ENCODE results near the gene SH3GL2. TPM values are rescaled to one million over a fixed set of nuclear protein-coding genes. Genes with fewer than 3 reads are reported as not detected.

SH3GL2 gene
- total RNA-seq, 1 donor from 2014 or later: not detected

DNA sequence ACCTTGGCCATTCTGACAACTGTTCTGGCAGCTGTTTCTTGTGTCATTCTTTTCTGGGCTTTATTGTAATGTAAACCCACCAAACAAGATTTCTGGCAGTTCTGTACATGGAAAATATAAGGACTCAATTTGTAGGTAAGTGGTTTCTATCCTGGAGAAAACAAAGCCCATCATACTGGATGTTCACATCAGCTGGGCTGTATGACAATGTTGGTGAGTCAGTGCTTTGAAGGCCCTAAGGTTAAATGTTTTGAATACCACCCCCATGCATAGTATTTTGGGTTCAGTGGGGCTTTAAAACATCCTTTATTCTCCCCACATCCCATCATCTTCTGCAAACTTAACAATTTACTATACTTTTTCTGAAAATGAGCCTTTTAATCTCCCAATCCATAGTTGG lies 52.5 kb downstream of the SH3GL2 start:
- no peaks in the 10 kb centered on the region for H3K4me1 Mint-ChIP-seq
- no peaks in the 10 kb centered on the region for H3K9me3 Mint-ChIP-seq
- ATAC-seq (ENCODE audit: low read depth) (no peak), DNase-seq (no peak)
- intact Hi-C loops (cut with micrococcal nuclease): no loop called here
- H3K27ac Mint-ChIP-seq: no peak overlapping the region
- H3K4me3 Mint-ChIP-seq: no peak overlapping the region
- H3K27me3 Mint-ChIP-seq: no peaks in the 10 kb centered on the region
- CTCF ChIA-PET: no interaction called here
- no peaks in the 10 kb centered on the region for H3K36me3 Mint-ChIP-seq (ENCODE audit: low read depth)
- TF ChIP-seq, protein P1, sequence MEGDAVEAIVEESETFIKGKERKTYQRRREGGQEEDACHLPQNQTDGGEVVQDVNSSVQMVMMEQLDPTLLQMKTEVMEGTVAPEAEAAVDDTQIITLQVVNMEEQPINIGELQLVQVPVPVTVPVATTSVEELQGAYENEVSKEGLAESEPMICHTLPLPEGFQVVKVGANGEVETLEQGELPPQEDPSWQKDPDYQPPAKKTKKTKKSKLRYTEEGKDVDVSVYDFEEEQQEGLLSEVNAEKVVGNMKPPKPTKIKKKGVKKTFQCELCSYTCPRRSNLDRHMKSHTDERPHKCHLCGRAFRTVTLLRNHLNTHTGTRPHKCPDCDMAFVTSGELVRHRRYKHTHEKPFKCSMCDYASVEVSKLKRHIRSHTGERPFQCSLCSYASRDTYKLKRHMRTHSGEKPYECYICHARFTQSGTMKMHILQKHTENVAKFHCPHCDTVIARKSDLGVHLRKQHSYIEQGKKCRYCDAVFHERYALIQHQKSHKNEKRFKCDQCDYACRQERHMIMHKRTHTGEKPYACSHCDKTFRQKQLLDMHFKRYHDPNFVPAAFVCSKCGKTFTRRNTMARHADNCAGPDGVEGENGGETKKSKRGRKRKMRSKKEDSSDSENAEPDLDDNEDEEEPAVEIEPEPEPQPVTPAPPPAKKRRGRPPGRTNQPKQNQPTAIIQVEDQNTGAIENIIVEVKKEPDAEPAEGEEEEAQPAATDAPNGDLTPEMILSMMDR (IDR thresholded peaks at IDR 0.05): no peak
- POLR2A ChIA-PET: no interaction called here

DNA sequence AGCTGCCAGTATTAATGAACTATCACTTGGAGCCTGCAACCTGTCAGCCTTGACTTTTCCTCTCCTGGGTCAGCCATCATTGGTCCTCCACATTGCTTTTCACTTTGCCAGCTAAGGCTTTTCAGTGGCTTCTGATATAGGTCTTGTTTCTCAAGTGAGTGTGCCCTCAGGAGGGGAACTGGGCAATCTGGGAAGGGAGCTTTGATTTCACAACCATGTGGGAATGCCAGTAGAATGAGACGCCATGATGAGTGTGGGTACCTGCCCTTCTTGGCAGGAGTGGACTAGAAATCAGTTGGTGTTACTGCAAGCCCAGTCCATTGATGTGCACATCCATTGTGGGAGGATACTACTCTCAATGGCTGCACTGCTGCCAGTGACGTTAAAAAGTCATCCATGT lies 54.1 kb downstream of the SH3GL2 start:
- no peaks in the 10 kb centered on the region for H3K4me1 Mint-ChIP-seq
- no peaks in the 10 kb centered on the region for H3K36me3 Mint-ChIP-seq (ENCODE audit: low read depth)
- ChIA-PET CTCF (no interaction called here), POLR2A (interaction anchor here (0.5 kb wide), 1 partner anchor 62 kb away, joined by 4 read pairs; no protein-coding TSS in a partner anchor)
- intact Hi-C loops (cut with micrococcal nuclease): no loop called here
- TF ChIP-seq, protein P1 (IDR thresholded peaks at IDR 0.05): no peak
- DNase-seq: no peak
- no peak for ATAC-seq (ENCODE audit: low read depth)
- H3K27ac Mint-ChIP-seq: no peak overlapping the region
- no peaks in the 10 kb centered on the region for H3K27me3 Mint-ChIP-seq
- no peaks in the 10 kb centered on the region for H3K9me3 Mint-ChIP-seq
- no peak overlapping the region for H3K4me3 Mint-ChIP-seq

DNA sequence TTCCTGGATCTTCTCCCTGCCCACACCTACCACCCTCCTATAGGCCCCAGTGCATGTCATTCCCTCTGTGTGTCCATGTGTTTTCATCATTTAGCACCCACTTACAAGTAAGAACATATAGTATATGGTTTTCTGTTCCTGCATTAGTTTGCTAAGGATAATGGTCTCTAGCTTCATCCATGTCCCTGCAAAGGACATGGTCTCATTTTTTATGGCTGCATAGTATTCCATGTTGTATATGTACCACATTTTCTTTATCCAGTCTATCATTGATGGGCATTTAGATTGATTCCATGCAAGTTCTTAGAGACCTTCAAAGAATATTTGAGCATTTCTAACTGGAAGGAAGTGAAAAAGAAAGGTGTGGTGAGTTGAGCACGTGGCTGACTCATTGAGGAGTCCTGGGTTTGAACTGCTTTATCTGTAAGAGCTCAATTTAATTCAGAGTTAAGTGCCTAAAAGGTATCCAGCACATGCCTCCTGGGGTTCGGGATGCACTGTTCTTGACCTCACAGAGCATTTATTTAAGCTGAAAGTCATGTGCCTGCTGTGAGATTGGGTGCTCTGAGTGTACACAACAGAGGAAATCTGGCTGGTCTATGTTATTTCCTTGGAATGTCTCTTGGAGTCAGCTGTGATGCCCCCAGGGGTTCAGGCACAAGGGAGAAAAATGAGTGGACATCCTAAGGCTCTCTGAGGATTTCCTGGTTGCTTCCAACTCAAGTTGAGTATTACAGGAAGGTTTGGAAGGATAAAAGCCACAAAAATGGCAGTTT lies 56.4 kb downstream of the SH3GL2 start:
- no peak for DNase-seq
- no peak for ATAC-seq (ENCODE audit: low read depth)
- TF ChIP-seq, protein P1 (IDR thresholded peaks at IDR 0.05): no peak
- Mint-ChIP-seq H3K4me1 (no peaks in the 10 kb centered on the region), H3K4me3 (no peak overlapping the region), H3K36me3 (ENCODE audit: low read depth) (no peaks in the 10 kb centered on the region), H3K27me3 (no peaks in the 10 kb centered on the region), H3K27ac (no peak overlapping the region), H3K9me3 (no peaks in the 10 kb centered on the region)
- ChIA-PET CTCF (no interaction called here), POLR2A (no interaction called here)
- intact Hi-C loops (cut with micrococcal nuclease): no loop called here

DNA sequence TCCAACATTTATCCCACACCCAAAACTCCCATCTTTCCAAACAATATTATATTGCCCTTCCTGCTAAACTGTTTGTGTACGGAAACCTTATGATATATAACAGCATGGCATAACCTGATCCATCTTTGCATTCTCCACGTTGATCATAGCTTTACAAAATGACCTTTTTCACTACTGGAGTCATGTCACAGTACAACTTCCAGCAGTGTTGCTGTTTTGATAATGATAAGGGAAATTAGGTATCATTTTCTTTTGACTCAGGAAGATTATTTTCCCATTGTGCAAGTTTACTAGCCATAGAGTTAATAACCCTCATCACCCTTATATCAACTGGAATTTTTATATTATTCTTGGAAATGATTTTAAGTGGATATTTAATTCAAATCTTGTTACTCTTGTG lies 57.5 kb downstream of the SH3GL2 start:
- CTCF ChIA-PET: no interaction called here
- TF ChIP-seq, protein P1 (IDR thresholded peaks at IDR 0.05): no peak
- POLR2A ChIA-PET: no interaction called here
- Mint-ChIP-seq H3K4me3 (no peak overlapping the region), H3K27me3 (no peaks in the 10 kb centered on the region), H3K36me3 (ENCODE audit: low read depth) (no peaks in the 10 kb centered on the region), H3K27ac (no peak overlapping the region), H3K4me1 (no peaks in the 10 kb centered on the region), H3K9me3 (no peaks in the 10 kb centered on the region)
- ATAC-seq (ENCODE audit: low read depth) (no peak), DNase-seq (no peak)
- intact Hi-C loops (cut with micrococcal nuclease): no loop called here

DNA sequence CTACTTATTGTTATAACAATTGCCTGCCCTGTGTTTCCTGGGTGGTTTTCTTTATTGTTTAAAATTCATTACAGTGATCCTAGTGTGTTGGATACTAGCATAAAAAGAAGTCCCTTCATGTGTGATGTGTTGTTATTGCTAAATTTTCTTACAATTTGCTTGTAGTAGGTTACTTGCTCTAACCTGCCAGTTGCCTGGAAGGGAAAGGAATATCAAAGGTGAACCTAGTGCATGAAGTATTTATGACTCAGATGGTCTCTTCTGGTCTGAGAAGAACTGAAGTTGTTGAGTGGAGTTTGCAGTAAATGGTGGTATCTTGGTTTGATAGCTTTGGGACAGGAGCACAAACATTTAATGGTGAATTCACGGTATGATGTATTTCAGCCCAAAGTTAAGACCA lies 58.0 kb downstream of the SH3GL2 start:
- ChIA-PET POLR2A (no interaction called here), CTCF (no interaction called here)
- TF ChIP-seq, protein P1 (IDR thresholded peaks at IDR 0.05): no peak
- ATAC-seq (ENCODE audit: low read depth) (no peak), DNase-seq (no peak)
- Mint-ChIP-seq H3K9me3 (no peaks in the 10 kb centered on the region), H3K4me3 (no peak overlapping the region), H3K27me3 (no peaks in the 10 kb centered on the region), H3K36me3 (ENCODE audit: low read depth) (no peaks in the 10 kb centered on the region), H3K27ac (no peak overlapping the region), H3K4me1 (no peaks in the 10 kb centered on the region)
- intact Hi-C loops (cut with micrococcal nuclease): no loop called here
